ENCODE results near the gene PSMB7.

The PSMB7 gene

GRCh38 chr9:124409410-124409809 lies 5.8 kb downstream of the PSMB7 start:
- no peak for DNase-seq

- no peak for DNase-seq
These were observed 12.0 kb downstream of the PSMB7 start for GRCh38 chr9:124403246-124403645.

GRCh38 chr9:124399968-124400940 lies 15.0 kb downstream of the PSMB7 start:
- DNase-seq: no peak

- no peak for DNase-seq
These were observed 15.8 kb downstream of the PSMB7 start for GRCh38 chr9:124399323-124399967.

- no peak for DNase-seq
These were observed 16.9 kb downstream of the PSMB7 start for GRCh38 chr9:124398191-124398935.

DNA sequence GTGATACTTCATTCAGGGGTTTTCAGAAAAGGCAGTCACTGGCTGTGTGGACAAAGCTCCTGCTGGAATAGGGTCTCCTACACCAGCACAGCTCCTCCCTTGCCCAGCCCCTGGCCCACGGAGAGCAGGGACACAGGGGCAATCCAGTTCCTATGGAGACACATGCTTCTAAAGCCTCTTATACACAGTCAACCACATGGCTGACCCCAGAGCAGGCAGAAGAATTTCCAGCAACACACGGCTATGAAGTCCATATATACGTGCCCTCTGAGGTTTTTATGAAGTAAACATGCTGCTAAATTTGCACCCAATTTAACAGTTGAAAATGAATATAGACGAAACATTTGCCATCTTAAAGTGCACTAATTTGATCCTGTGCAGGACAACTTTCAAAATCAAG lies 19.4 kb downstream of the PSMB7 start:
- no peak for DNase-seq

DNA sequence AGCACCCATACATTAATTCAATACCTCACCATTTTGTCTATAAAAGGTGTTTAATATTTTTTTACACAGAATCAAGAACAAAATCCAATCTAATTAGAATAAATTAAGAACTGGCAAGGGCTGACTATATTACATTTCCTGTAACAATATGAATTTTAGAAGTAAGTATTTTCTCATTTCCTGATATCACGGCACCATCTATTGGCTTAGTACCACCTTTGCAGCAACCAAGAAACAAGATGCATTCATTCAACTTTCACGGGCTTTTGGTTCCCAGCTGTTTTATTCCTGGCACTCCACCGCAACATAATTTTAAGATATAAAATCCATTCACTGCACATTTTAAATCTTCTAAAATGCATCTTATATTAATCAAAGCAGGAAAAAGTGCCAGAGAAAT lies 20.6 kb downstream of the PSMB7 start:
- DNase-seq: no peak

GRCh38 chr9:124394167-124394566 lies 21.1 kb downstream of the PSMB7 start:
- no peak for DNase-seq

DNA sequence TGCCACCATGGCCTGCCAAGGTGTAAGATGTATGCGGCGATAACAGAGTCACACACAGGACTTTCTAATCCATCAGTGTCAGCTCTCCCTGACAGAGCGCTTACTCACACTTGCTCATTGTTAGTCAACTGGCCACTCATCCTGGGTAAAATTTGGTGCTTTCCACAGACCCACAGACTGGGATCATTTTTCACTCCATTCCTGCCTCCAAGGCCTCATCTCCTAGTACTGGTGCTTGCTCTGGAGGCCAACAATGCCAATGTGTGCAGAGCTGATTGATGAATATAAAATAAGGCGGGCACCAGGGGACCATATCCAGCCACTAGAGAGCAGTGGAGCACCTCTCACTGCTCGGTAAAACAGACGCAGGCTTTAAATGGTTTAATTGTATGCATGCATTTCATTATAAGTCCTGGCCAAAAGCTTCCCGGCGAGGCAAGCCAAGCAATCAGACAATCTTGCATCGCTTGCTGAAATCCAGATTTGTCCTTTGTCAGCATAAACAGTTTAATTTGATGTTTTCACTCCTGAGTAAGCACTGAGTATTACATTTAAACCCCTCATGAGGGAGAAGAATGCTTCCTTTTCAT lies 22.3 kb downstream of the PSMB7 start:
- no peak for DNase-seq

DNA sequence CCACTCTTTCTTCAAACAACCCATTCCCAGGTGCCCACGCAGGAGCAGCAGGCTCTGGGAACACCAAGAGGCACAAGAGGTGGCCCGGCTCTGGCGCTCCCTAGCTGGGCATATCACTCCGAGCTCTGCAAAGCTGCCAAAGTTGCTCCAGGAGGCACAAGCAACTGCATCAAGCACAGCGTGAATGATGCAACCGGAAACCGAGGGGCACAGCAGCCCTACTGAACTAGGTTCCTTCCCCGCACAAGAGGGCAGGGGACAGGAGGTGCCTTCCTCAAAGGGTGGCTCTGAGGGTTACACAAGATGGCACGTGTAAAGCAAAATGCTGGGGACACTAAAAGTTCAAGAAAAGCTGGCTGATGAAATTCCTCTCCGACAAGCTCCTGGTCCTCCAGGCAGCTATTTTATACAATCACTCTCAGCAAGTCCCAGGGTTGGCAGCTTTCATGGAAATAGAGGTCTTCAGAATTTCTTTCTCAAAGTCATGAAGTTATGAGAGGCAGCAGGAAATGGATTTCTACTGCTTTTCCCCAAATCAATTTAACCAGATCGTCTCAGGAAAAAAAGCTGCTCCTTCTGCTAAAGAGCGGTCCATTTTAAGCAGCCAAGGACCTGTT lies 22.9 kb downstream of the PSMB7 start:
- DNase-seq: no peak

- no peak for DNase-seq
These were observed 24.2 kb downstream of the PSMB7 start for GRCh38 chr9:124390794-124391658.

DNA sequence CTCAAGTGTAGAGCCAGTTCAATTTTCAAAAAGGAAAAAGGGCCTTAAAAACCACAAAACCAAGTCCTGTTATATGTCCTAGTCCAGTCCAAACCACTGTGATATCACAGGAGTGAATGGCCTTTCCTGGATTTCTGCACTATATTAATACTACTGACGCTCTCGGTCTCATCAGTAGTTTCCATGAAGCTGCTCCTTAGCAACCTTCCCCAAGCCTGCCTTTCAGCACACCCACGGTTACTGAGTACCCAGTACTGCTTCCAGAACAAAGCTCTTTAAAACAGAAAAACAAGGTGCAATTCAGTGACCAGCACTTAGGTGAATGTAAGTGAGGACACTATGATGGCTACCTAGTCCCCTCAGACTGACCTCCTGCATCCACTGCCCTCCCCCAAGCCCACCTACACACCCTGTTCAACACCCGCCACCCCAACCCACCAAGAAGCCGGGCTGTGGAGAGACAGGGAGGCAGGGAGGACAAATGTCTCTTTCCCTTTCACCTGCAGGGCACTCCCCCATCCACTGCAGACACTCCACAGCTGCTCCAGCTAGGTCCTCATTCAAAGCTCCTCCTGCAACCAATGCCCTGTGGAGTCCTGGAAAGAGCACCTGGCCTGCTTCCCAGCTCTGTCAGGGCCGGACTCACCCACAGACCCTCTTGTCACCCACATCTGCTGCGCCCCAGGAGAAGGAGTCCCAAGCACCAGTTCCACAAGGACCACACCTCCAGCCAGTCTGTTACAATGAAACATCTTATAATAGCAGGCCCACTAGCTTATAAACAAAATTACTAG lies 25.9 kb downstream of the PSMB7 start:
- DNase-seq: no peak

DNA sequence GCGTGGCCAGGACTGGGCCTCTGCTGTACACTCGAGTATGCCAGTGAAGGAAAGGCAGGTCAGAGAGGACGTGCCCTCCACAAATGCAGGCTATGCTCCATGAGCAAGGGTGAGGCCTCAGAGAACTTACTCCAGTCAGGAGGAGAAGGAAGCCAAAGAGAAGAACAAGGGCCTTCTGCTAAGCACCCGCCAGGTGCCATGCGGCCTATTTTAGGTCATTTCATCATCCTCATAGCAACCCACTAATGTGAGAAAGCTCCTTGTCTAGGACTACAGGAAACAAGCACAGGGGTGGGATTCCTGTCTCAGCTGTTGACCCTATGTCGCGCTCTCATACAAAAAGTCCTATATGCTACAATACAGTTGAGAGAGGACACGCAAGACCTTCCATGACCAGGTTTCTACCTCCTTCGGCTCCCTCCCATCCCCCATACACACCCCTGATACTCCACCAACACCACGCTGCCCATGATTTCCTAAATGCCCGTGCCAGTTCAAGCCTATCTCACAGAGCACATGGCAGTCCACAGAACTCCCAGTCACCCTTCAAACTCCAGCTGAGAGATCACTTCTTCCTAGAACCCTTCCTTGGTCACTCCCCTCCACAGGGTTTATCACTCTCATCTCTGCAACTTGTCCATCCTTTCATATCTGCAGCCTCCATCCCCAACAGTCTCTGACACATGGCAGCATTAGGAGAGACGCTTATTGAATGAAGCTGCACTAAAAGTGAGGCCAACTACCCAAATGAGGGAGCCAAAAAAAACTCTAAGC lies 26.8 kb downstream of the PSMB7 start:
- DNase-seq: no peak

- DNase-seq: no peak
These were observed 29.0 kb downstream of the PSMB7 start for GRCh38 chr9:124386201-124386600.

DNA sequence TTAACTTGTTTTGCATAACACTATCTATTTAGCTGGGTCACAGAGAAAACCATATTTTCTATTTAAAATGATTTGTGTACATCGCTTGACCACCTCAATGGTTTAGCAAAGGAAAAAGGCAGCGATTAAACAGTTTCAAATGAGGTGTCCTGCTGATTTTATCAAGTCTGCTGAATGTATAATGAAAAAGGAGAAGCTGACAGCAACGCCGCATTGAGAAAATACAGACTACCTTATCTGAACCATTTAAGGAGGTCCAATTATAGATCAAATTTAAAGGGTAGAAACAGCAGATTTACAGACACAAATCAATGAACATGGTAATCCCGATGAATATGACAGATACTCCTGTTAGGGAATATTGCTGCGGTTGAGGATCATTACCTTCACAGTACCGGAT lies 29.6 kb downstream of the PSMB7 start:
- DNase-seq: no peak

GRCh38 chr9:124384846-124385245 lies 30.4 kb downstream of the PSMB7 start:
- DNase-seq: no peak

DNA sequence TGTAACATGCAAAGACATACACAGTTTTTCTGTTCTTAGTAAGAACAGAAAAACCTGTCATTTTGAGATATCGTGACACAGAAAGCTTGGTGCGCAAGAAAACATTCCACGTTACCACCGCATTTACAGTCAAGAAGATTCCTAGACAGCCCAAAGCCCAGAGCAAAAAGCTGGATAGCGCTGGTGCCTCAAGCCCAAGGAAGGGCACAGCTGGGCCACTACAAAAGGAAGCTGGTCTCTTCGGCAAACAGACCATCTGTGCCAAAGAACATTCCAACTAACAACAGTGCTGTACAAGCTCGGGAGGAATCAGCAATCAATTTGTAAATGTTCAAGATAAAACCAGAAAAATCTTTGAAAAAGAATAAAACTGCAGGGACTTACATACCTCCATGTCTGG lies 31.0 kb downstream of the PSMB7 start:
- DNase-seq: no peak

GRCh38 chr9:124381170-124381945 lies 33.9 kb downstream of the PSMB7 start:
- DNase-seq: no peak
